ENCODE results near the gene CAP2.

GRCh38 chr6:17519120-17519519 lies 125.7 kb downstream of the CAP2 start:
- no peak for TF ChIP-seq CTCF (IDR thresholded peaks at IDR 0.05)
- no peak for TF ChIP-seq POLR2AphosphoS5 (IDR thresholded peaks at IDR 0.05)
- no peak for TF ChIP-seq POLR2A (IDR thresholded peaks at IDR 0.05)
